ENCODE results near the gene ADAMTSL3.

Gene ADAMTSL3

GRCh38 chr15:83644439-83644838 lies 9.5 kb upstream of the ADAMTSL3 start:
- no peak for TF ChIP-seq CTCF (IDR thresholded peaks at IDR 0.05; ENCODE audit: borderline replicate concordance, control extremely low read depth, extremely low read depth, insufficient read depth, missing control alignments)
- in situ Hi-C loops (cut with MboI; ENCODE audit: low sequenced_read_pairs, unreplicated experiment) = no loop called here
- no peak for DNase-seq (ENCODE audit: low spot score)

GRCh38 chr15:83650831-83651230 lies 3.1 kb upstream of the ADAMTSL3 start:
- TF ChIP-seq CTCF (IDR thresholded peaks at IDR 0.05; ENCODE audit: borderline replicate concordance, control extremely low read depth, extremely low read depth, insufficient read depth, missing control alignments) = no peak
- in situ Hi-C loops (cut with MboI; ENCODE audit: low sequenced_read_pairs, unreplicated experiment) = no loop called here
- no peak for DNase-seq (ENCODE audit: low spot score)

GRCh38 chr15:83651541-83651940 lies 2.4 kb upstream of the ADAMTSL3 start:
- in situ Hi-C loops (cut with MboI; ENCODE audit: low sequenced_read_pairs, unreplicated experiment) = no loop called here
- DNase-seq (ENCODE audit: low spot score) = no peak
- TF ChIP-seq CTCF (IDR thresholded peaks at IDR 0.05; ENCODE audit: borderline replicate concordance, control extremely low read depth, extremely low read depth, insufficient read depth, missing control alignments) = no peak

GRCh38 chr15:83652626-83653204 lies 1.2 kb upstream of the ADAMTSL3 start:
- no peak for TF ChIP-seq CTCF (IDR thresholded peaks at IDR 0.05; ENCODE audit: borderline replicate concordance, control extremely low read depth, extremely low read depth, insufficient read depth, missing control alignments)
- in situ Hi-C loops (cut with MboI; ENCODE audit: low sequenced_read_pairs, unreplicated experiment) = no loop called here
- no peak for DNase-seq (ENCODE audit: low spot score)

- TF ChIP-seq CTCF (IDR thresholded peaks at IDR 0.05; ENCODE audit: borderline replicate concordance, control extremely low read depth, extremely low read depth, insufficient read depth, missing control alignments) = no peak
- DNase-seq (ENCODE audit: low spot score) = no peak
- in situ Hi-C loops (cut with MboI; ENCODE audit: low sequenced_read_pairs, unreplicated experiment) = no loop called here
Observed at GRCh38 chr15:83653288-83653638, 660 bp upstream of the ADAMTSL3 start.

- no peak for DNase-seq (ENCODE audit: low spot score)
- TF ChIP-seq CTCF (IDR thresholded peaks at IDR 0.05; ENCODE audit: borderline replicate concordance, control extremely low read depth, extremely low read depth, insufficient read depth, missing control alignments) = no peak
- in situ Hi-C loops (cut with MboI; ENCODE audit: low sequenced_read_pairs, unreplicated experiment) = no loop called here
Observed at GRCh38 chr15:83654379-83655236, 685 bp downstream of the ADAMTSL3 start.

All from GM13976 (cell line).